Measurements from ENCODE around the gene SLC24A4. TPM values are rescaled to one million over a fixed set of nuclear protein-coding genes. Genes with fewer than 3 reads are reported as not detected.

The SLC24A4 gene
- total and polyA plus RNA-seq, 2 donors (not counting 3 experiments of a cell fraction or from before 2014, with no cell fraction given), result 0.07 to 0.08 TPM

GRCh38 chr14:92437309-92437708 is 114.3 kb downstream of the SLC24A4 start:
- dilution Hi-C loops (cut with MboI; ENCODE audit: extremely low pct_ligation_motif_present, low sequenced_read_pairs) (no loop called here), intact Hi-C loops (cut with micrococcal nuclease) (no loop called here)
- no peaks in the 10 kb centered on the region for H3K9me1 ChIP-seq (replicated peaks; ENCODE audit: control insufficient read depth, extremely low read depth, insufficient read depth, low read length)
- H3K27ac ChIP-seq (ENCODE audit: insufficient read depth, low read depth, low read length), result no peak overlapping the region
- no peak overlapping the region for H3K4me3 ChIP-seq (replicated peaks in 1 of 3; ENCODE audit: insufficient read depth in 1 of 3, low read depth in 1 of 3, low read length in 3 of 3)
- TF ChIP-seq MYC (IDR thresholded peaks at IDR 0.05; ENCODE audit: low read depth, low read length) (no peak), POLR2AphosphoS5 (IDR thresholded peaks at IDR 0.05; ENCODE audit: insufficient read depth, low read depth, low read length) (no peak), GATA2 (IDR thresholded peaks at IDR 0.05; ENCODE audit: insufficient read depth, insufficient read length, low read depth, low read length) (no peak), FOS (IDR thresholded peaks at IDR 0.05; ENCODE audit: borderline replicate concordance, insufficient read depth, low read length) (no peak), CTCF (IDR thresholded peaks at IDR 0.05; ENCODE audit: extremely low read depth in 1 of 2, insufficient read depth in 1 of 2, low read depth in 1 of 2, low read length in 2 of 2) (no peak), EZH2 (IDR thresholded peaks at IDR 0.05; ENCODE audit: borderline replicate concordance, low read depth, low read length, severe bottlenecking) (no peak), MAX (IDR thresholded peaks at IDR 0.05; ENCODE audit: insufficient read depth, insufficient read length) (no peak), JUN (IDR thresholded peaks at IDR 0.05; ENCODE audit: borderline replicate concordance, insufficient read depth, insufficient read length, low read depth) (no peak), POLR2A (IDR thresholded peaks at IDR 0.05; ENCODE audit: low read depth, low read length) (no peak)
- no peak overlapping the region for H3K9ac ChIP-seq (replicated peaks; ENCODE audit: extremely low read depth, insufficient read depth, low read length)
- H3K4me1 ChIP-seq (ENCODE audit: control insufficient read depth, extremely low read depth, insufficient read depth, low read length), result no peaks in the 10 kb centered on the region
- no peak overlapping the region for H3K4me2 ChIP-seq (ENCODE audit: insufficient read depth, low read length)
- ChIA-PET POLR2A (no interaction called here), CTCF (interaction anchor here (0.8 kb wide), 1 partner anchor 21 kb away, joined by 4 read pairs; no protein-coding TSS in a partner anchor)
- no peak overlapping the region for H2AFZ ChIP-seq (ENCODE audit: low read depth, low read length)
- H3K36me3 ChIP-seq (ENCODE audit: control insufficient read depth in 2 of 2, extremely low read depth in 1 of 2, insufficient read depth in 2 of 2, low read length in 2 of 2), result no peaks in the 10 kb centered on the region
- H3K9me3 ChIP-seq (replicated peaks; ENCODE audit: control insufficient read depth, insufficient read depth, low read length), result no peaks in the 10 kb centered on the region
- no peaks in the 10 kb centered on the region for H3K79me2 ChIP-seq (ENCODE audit: control insufficient read depth, insufficient read depth, low read length)
- H4K20me1 ChIP-seq (replicated peaks; ENCODE audit: control insufficient read depth, extremely low read depth, insufficient read depth, low read length), result no peaks in the 10 kb centered on the region
- DNase-seq (ENCODE audit: low read depth, low spot score), result no peak
- no peak for FAIRE-seq
- H3K27me3 ChIP-seq (ENCODE audit: control insufficient read depth in 2 of 2, insufficient read depth in 2 of 2, low read length in 2 of 2), result no peaks in the 10 kb centered on the region
- no TSS peak for BruUV-seq (replicated peaks)

All from endothelial cell of umbilical vein (primary cell).